ENCODE measurements around the gene BRICD5.

Gene BRICD5

DNA sequence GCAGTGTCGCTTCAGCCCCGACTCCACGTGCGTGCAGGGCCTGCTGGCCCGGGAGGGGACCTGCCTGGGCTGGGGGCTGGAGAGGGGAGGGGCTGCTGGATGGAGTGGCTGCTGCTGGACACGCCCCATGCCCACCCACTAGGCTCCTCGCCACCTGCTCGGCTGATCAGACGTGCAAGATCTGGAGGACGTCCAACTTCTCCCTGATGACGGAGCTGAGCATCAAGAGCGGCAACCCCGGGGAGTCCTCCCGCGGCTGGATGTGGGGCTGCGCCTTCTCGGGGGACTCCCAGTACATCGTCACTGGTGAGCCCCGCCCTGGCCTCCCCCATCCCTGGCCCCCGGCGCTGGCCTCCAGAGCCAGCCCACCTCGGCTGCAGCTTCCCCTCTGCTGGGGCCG lies 2.4 kb downstream of the BRICD5 start:
- H3K79me2 ChIP-seq (ENCODE audit: insufficient read depth, low read length): peaks cover 49% of the 10 kb centered on the region

DNA sequence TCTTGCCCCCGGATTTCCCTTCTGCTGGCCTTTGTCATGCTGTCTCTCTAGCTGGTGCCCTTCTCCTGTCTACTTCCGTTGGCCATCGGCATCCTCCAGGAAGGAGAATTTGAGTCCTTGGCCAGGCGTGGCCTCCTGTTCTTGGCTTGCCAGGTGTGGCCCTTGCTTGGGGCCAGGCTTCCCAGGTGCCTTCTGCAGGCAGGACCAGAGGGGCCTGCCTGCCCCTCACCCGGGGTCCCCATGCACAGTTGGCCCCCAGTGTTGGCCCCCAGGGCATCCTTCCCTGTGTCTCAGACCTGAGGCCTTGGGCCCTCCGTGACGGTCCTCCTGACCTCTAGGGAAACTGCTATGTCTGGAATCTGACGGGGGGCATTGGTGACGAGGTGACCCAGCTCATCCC lies 2.8 kb downstream of the BRICD5 start:
- TF ChIP-seq, protein P1, sequence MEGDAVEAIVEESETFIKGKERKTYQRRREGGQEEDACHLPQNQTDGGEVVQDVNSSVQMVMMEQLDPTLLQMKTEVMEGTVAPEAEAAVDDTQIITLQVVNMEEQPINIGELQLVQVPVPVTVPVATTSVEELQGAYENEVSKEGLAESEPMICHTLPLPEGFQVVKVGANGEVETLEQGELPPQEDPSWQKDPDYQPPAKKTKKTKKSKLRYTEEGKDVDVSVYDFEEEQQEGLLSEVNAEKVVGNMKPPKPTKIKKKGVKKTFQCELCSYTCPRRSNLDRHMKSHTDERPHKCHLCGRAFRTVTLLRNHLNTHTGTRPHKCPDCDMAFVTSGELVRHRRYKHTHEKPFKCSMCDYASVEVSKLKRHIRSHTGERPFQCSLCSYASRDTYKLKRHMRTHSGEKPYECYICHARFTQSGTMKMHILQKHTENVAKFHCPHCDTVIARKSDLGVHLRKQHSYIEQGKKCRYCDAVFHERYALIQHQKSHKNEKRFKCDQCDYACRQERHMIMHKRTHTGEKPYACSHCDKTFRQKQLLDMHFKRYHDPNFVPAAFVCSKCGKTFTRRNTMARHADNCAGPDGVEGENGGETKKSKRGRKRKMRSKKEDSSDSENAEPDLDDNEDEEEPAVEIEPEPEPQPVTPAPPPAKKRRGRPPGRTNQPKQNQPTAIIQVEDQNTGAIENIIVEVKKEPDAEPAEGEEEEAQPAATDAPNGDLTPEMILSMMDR (IDR thresholded peaks at IDR 0.05; ENCODE audit: borderline replicate concordance, extremely low read depth, low read length, poor library complexity, severe bottlenecking): no peak
- TF ChIP-seq EZH2 (IDR thresholded peaks at IDR 0.05; ENCODE audit: borderline replicate concordance, low read depth, low read length, severe bottlenecking): no peak
- Histone ChIP-seq H3K4me3 (ENCODE audit: low read depth in 1 of 2, low read length in 2 of 2) (no peak overlapping the region), H3K27me3 (ENCODE audit: insufficient read depth, low read length, poor library complexity) (no peaks in the 10 kb centered on the region), H3K27ac (ENCODE audit: low read length) (no peak overlapping the region), H3K4me1 (ENCODE audit: insufficient read depth, low read length) (peaks cover 46% of the 10 kb centered on the region), H4K20me1 (ENCODE audit: insufficient read depth, low read length) (peaks cover 19% of the 10 kb centered on the region), H3K79me2 (ENCODE audit: insufficient read depth, low read length) (peaks cover 44% of the 10 kb centered on the region), H3K9me3 (ENCODE audit: insufficient read depth, low read length, severe bottlenecking) (no peaks in the 10 kb centered on the region), H3K9ac (ENCODE audit: low read depth, low read length) (no peak overlapping the region), H3K36me3 (ENCODE audit: insufficient read depth, low read length) (peaks cover 59% of the 10 kb centered on the region), H2AFZ (ENCODE audit: low read depth, low read length) (no peak overlapping the region), H3K4me2 (ENCODE audit: insufficient read depth, low read length) (no peak overlapping the region)
- no peak for ATAC-seq (ENCODE audit: insufficient read depth, low read depth)
- no peak for DNase-seq

More for the DNA sequence above, 2.4 kb downstream of the BRICD5 start:
- TF ChIP-seq, protein P1 (IDR thresholded peaks at IDR 0.05; ENCODE audit: borderline replicate concordance, extremely low read depth, low read length, poor library complexity, severe bottlenecking): no peak
- no peak for TF ChIP-seq EZH2 (IDR thresholded peaks at IDR 0.05; ENCODE audit: borderline replicate concordance, low read depth, low read length, severe bottlenecking)
- H3K9ac ChIP-seq (ENCODE audit: low read depth, low read length): no peak overlapping the region
- H3K27me3 ChIP-seq (ENCODE audit: insufficient read depth, low read length, poor library complexity): no peaks in the 10 kb centered on the region
- no peak for DNase-seq
- no peak overlapping the region for H3K4me3 ChIP-seq (ENCODE audit: low read depth in 1 of 2, low read length in 2 of 2)
- H3K9me3 ChIP-seq (ENCODE audit: insufficient read depth, low read length, severe bottlenecking): no peaks in the 10 kb centered on the region
- peaks cover 63% of the 10 kb centered on the region for H3K36me3 ChIP-seq (ENCODE audit: insufficient read depth, low read length)
- no peak overlapping the region for H2AFZ ChIP-seq (ENCODE audit: low read depth, low read length)
- no peak overlapping the region for H3K4me2 ChIP-seq (ENCODE audit: insufficient read depth, low read length)
- peaks cover 51% of the 10 kb centered on the region for H3K4me1 ChIP-seq (ENCODE audit: insufficient read depth, low read length)
- H4K20me1 ChIP-seq (ENCODE audit: insufficient read depth, low read length): peaks cover 23% of the 10 kb centered on the region
- no peak for ATAC-seq (ENCODE audit: insufficient read depth, low read depth)
- H3K27ac ChIP-seq (ENCODE audit: low read length): no peak overlapping the region

DNA sequence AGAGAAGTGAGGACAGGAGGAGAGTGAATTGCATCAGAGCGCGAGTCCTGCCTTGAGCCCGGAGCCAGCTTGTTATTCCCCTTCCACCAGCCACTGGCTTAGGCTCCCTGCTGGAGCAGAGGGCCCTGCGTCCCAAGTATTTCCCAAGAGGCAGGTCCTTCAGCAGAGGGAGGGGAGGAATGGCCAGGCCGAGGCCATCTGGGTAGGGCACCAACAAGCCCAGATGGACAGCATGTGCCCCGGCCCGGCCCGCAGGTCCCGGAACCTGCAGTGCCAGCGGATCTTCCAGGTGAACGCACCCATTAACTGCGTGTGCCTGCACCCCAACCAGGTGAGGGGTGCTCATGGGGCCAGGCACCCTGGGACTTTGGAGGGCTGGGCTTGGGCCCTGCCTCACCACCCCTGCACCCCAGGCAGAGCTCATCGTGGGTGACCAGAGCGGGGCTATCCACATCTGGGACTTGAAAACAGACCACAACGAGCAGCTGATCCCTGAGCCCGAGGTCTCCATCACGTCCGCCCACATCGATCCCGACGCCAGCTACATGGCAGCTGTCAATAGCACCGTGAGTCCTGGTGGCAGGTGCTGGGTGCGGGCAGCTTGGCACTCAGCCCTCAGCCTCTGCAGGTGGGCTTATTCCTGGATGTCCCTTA lies 3.8 kb downstream of the BRICD5 start:
- Histone ChIP-seq H3K27ac (ENCODE audit: low read length) (peak overlapping the region; percentile 99; the same call in 1 of the 2 replicates), H3K4me3 (ENCODE audit: low read depth in 1 of 2, low read length in 2 of 2) (peak overlapping the region in 1 of 2 experiments; percentile 89; a peak in 3 of 4 replicates), H2AFZ (ENCODE audit: low read depth, low read length) (no peak overlapping the region), H3K27me3 (ENCODE audit: insufficient read depth, low read length, poor library complexity) (no peaks in the 10 kb centered on the region), H3K4me2 (ENCODE audit: insufficient read depth, low read length) (peak overlapping the region; percentile 96), H3K9ac (ENCODE audit: low read depth, low read length) (peak overlapping the region; percentile 91), H3K79me2 (ENCODE audit: insufficient read depth, low read length) (peaks cover 35% of the 10 kb centered on the region), H4K20me1 (ENCODE audit: insufficient read depth, low read length) (peaks cover 9% of the 10 kb centered on the region; the same call in 1 of the 2 replicates), H3K9me3 (ENCODE audit: insufficient read depth, low read length, severe bottlenecking) (no peaks in the 10 kb centered on the region), H3K4me1 (ENCODE audit: insufficient read depth, low read length) (peaks cover 37% of the 10 kb centered on the region), H3K36me3 (ENCODE audit: insufficient read depth, low read length) (peaks cover 49% of the 10 kb centered on the region)
- DNase-seq: no peak
- TF ChIP-seq EZH2 (IDR thresholded peaks at IDR 0.05; ENCODE audit: borderline replicate concordance, low read depth, low read length, severe bottlenecking): no peak
- no peak for ATAC-seq (ENCODE audit: insufficient read depth, low read depth)

DNA sequence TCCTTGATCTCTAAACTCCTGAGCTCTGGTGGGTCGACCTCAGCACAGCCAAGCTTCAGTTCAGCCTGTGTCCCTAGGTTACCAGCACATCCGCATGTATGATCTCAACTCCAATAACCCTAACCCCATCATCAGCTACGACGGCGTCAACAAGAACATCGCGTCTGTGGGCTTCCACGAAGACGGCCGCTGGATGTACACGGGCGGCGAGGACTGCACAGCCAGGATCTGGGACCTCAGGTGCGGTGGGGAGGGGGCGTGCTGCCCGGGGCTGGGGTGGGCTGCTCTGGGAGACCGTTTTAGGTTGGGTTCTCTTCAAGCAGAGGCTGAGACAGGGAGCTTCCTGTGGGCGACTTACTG lies 4.3 kb downstream of the BRICD5 start:
- peak overlapping the region; percentile 99 for H3K27ac ChIP-seq (ENCODE audit: low read length)

More for the DNA sequence above, 4.3 kb downstream of the BRICD5 start:
- Histone ChIP-seq H3K9me3 (ENCODE audit: insufficient read depth, low read length, severe bottlenecking) (no peaks in the 10 kb centered on the region), H3K27me3 (ENCODE audit: insufficient read depth, low read length, poor library complexity) (no peaks in the 10 kb centered on the region), H3K4me1 (ENCODE audit: insufficient read depth, low read length) (peaks cover 33% of the 10 kb centered on the region), H4K20me1 (ENCODE audit: insufficient read depth, low read length) (peaks cover 6% of the 10 kb centered on the region; the same call in 1 of the 2 replicates), H3K36me3 (ENCODE audit: insufficient read depth, low read length) (peaks cover 46% of the 10 kb centered on the region), H2AFZ (ENCODE audit: low read depth, low read length) (no peak overlapping the region), H3K4me3 (ENCODE audit: low read depth in 1 of 2, low read length in 2 of 2) (peak overlapping the region; percentile 80 to 89; a peak in 3 of 4 replicates), H3K4me2 (ENCODE audit: insufficient read depth, low read length) (peak overlapping the region; percentile 96), H3K9ac (ENCODE audit: low read depth, low read length) (peak overlapping the region; percentile 91), H3K79me2 (ENCODE audit: insufficient read depth, low read length) (peaks cover 31% of the 10 kb centered on the region)
- DNase-seq: peak; percentile 26
- TF ChIP-seq, protein P1 (IDR thresholded peaks at IDR 0.05; ENCODE audit: borderline replicate concordance, extremely low read depth, low read length, poor library complexity, severe bottlenecking): no peak
- TF ChIP-seq EZH2 (IDR thresholded peaks at IDR 0.05; ENCODE audit: borderline replicate concordance, low read depth, low read length, severe bottlenecking): no peak
- ATAC-seq (ENCODE audit: insufficient read depth, low read depth): no peak
